GM12864 (cell line): ENCODE results near the gene EHMT1.

Experiments used
- DNase-seq: peaks from one replicate; pipeline ENCODE4 v3.0.0-alpha.2; 2011; ENCODE audit warnings: low read depth
- H3K4me3 ChIP-seq: 2 replicates; pipeline ENCODE4 v1.5.1; 2011; ENCODE audit warnings: mild to moderate bottlenecking, low read depth, low read length, control low read depth
- TF ChIP-seq, protein P1 (sequence below): IDR thresholded peaks from 2 replicates; pipeline ENCODE4 v1.5.1; 2011; ENCODE audit warnings: low read depth, mild to moderate bottlenecking, moderate library complexity, low read length, control low read depth, inconsistent platforms; ENCODE audit errors: missing control alignments

EHMT1 gene

GRCh38 chr9:137685741-137686420 lies 67.1 kb downstream of the EHMT1 start:
- no peak for DNase-seq
- TF ChIP-seq, protein P1, sequence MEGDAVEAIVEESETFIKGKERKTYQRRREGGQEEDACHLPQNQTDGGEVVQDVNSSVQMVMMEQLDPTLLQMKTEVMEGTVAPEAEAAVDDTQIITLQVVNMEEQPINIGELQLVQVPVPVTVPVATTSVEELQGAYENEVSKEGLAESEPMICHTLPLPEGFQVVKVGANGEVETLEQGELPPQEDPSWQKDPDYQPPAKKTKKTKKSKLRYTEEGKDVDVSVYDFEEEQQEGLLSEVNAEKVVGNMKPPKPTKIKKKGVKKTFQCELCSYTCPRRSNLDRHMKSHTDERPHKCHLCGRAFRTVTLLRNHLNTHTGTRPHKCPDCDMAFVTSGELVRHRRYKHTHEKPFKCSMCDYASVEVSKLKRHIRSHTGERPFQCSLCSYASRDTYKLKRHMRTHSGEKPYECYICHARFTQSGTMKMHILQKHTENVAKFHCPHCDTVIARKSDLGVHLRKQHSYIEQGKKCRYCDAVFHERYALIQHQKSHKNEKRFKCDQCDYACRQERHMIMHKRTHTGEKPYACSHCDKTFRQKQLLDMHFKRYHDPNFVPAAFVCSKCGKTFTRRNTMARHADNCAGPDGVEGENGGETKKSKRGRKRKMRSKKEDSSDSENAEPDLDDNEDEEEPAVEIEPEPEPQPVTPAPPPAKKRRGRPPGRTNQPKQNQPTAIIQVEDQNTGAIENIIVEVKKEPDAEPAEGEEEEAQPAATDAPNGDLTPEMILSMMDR = no peak
- no peak overlapping the region for H3K4me3 ChIP-seq

DNA sequence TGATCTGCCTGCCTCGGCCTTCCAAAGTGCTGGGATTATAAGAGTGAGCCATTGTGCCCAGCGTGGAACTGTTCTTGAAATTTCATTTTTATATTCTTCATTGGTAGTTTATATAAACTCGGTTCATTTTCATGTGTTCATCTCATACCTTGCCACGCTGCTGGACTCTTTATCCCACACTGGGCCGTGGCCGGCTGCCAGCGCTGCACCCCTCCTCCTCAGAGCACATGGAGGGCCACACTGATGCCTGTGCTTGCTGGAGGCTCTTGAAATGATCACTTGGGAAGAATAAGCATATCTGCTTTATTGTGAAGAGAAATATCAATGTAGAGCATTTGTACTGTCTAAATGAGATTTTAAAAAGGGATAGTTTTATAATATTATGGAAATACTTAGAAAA lies 69.5 kb downstream of the EHMT1 start:
- TF ChIP-seq, protein P1 = no peak
- H3K4me3 ChIP-seq = no peak overlapping the region
- no peak for DNase-seq

- no peak for DNase-seq
- no peak overlapping the region for H3K4me3 ChIP-seq
- TF ChIP-seq, protein P1 = no peak
These were observed 69.9 kb downstream of the EHMT1 start for GRCh38 chr9:137688725-137689124.

DNA sequence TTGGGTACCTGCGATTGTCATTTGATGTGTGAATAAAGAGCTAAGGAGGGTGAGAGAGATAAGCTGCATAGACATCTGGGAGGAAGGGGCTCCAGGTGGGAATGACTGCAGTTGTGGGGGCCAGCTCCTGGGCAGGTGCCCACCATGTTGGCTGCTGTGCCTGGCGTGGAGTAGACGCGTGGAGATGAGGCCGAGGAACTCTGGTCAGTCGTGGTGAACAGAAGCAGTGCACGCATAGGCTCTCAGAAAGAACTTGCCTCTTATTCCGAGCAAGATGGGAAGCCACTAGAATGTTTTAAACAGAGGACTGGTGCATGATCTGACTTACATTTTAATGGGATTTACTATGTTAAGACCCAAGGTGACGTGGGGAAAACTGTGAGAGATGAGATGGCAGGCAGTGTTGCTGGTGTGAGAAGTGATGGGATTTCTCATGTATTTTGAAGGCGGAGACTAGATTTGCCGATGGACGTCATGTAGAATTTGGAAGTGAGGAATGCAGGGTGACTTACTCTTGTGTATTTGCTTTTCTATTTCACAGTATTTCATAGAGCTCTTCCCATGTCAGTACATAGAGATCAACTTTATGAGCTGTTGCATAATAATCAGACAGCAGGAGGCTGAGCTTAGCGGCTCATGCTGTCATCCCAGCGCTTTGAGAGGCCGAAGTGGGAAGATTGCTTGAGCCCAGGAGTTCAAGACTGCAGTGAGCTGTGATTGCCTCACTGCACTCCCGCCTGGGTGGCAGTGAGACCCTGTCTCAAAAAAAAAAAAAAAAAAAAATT lies 71.1 kb downstream of the EHMT1 start:
- DNase-seq = no peak
- TF ChIP-seq, protein P1 = no peak
- H3K4me3 ChIP-seq = no peak overlapping the region

GRCh38 chr9:137690930-137691645 lies 72.3 kb downstream of the EHMT1 start:
- TF ChIP-seq, protein P1 = no peak
- H3K4me3 ChIP-seq = no peak overlapping the region
- DNase-seq = no peak

GRCh38 chr9:137691646-137692351 lies 73.0 kb downstream of the EHMT1 start:
- TF ChIP-seq, protein P1 = no peak
- H3K4me3 ChIP-seq = no peak overlapping the region
- DNase-seq = no peak
